OCI-LY1 (cell line): ENCODE data around the gene FNIP1.

ENCODE experiments used
- H2AFZ ChIP-seq: fragments of 200-600 bp; sonication (generic), shearing (Covaris generic); 2 replicates; pipeline ENCODE4 v1.6.0; 2014; ENCODE audit warnings: antibody characterized with exemption, mild to moderate bottlenecking, low read length
- H3F3A ChIP-seq: fragments of 200-600 bp; sonication (generic), shearing (Covaris generic); 2 replicates; pipeline ENCODE4 v1.6.0; 2014; ENCODE audit warnings: mild to moderate bottlenecking, antibody characterized with exemption, low read length, moderate library complexity; ENCODE audit not compliant: insufficient read depth
- H3K27ac ChIP-seq: fragments of 200-600 bp; sonication (generic); 2 replicates; pipeline ENCODE4 v1.5.1; 2014; ENCODE audit warnings: low read length, mixed run types, mild to moderate bottlenecking, low read depth; ENCODE audit not compliant: poor library complexity, severe bottlenecking
- H3K27me3 ChIP-seq: fragments of 200-600 bp; sonication (generic); 2 replicates; pipeline ENCODE4 v1.6.0; 2014; ENCODE audit warnings: antibody characterized with exemption, mild to moderate bottlenecking, low read length, moderate library complexity; ENCODE audit not compliant: insufficient read depth
- H3K36me3 ChIP-seq: fragments of 200-600 bp; sonication (generic); 2 replicates; pipeline ENCODE4 v1.6.1; 2014; ENCODE audit warnings: mild to moderate bottlenecking, antibody characterized with exemption, low read length, moderate library complexity, mixed read lengths; ENCODE audit not compliant: insufficient read depth
- H3K4me1 ChIP-seq: fragments of 200-600 bp; sonication (generic); 2 replicates; pipeline ENCODE4 v1.5.1; 2014; ENCODE audit warnings: mild to moderate bottlenecking, low read length, moderate library complexity; ENCODE audit not compliant: insufficient read depth, severe bottlenecking
- H3K4me2 ChIP-seq: fragments of 200-600 bp; sonication (generic), shearing (Covaris generic); 2 replicates; pipeline ENCODE4 v1.6.1; 2014; ENCODE audit warnings: low read length
- H3K4me3 ChIP-seq: fragments of 200-600 bp; sonication (generic); 2 replicates; pipeline ENCODE4 v1.5.1; 2014; ENCODE audit warnings: low read length, low read depth, mild to moderate bottlenecking, mixed read lengths; ENCODE audit not compliant: poor library complexity, severe bottlenecking
- H3K79me2 ChIP-seq: fragments of 200-600 bp; shearing (Covaris generic); 2 replicates; pipeline ENCODE4 v1.6.1; 2016; ENCODE audit warnings: mixed run types, low read length, mixed read lengths; ENCODE audit not compliant: insufficient read depth
- H3K9ac ChIP-seq: fragments of 200-600 bp; sonication (generic), shearing (Covaris generic); 2 replicates; pipeline ENCODE4 v1.6.1; 2014; ENCODE audit warnings: mild to moderate bottlenecking, low read length, mixed read lengths
- H3K9me2 ChIP-seq: fragments of 200-600 bp; sonication (generic), shearing (Covaris generic); 2 replicates; pipeline ENCODE4 v1.6.1; 2014; ENCODE audit warnings: low read depth, mild to moderate bottlenecking, low read length, mixed read lengths
- H3K9me3 ChIP-seq: fragments of 200-600 bp; shearing (Covaris generic); 2 replicates; pipeline ENCODE4 v1.6.1; 2014; ENCODE audit warnings: low read length, mixed read lengths
- H4K20me1 ChIP-seq: fragments of 200-600 bp; sonication (generic), shearing (Covaris generic); 2 replicates; pipeline ENCODE4 v1.6.0; 2016; ENCODE audit warnings: mild to moderate bottlenecking, low read length; ENCODE audit not compliant: insufficient read depth
- CTCF ChIP-seq: fragments of 200-600 bp; sonication (generic), shearing (Covaris generic); IDR thresholded peaks from 2 replicates; pipeline ENCODE4 v1.5.1; 2017; ENCODE audit warnings: mild to moderate bottlenecking, antibody characterized with exemption, low read length, moderate library complexity, mixed read lengths
- EZH2 ChIP-seq: fragments of 200-600 bp; sonication (generic), shearing (Covaris generic); IDR thresholded peaks from 2 replicates; pipeline ENCODE4 v1.8.0; 2017; ENCODE audit warnings: borderline replicate concordance, mixed run types, mild to moderate bottlenecking, antibody characterized with exemption, low read length, moderate library complexity, mixed read lengths

The FNIP1 gene

GRCh38 chr5:131639148-131639547, 157.7 kb downstream of the FNIP1 start:
- Histone ChIP-seq H3K4me2 (no peak overlapping the region), H4K20me1 (no peaks in the 10 kb centered on the region), H3K9ac (no peak overlapping the region), H2AFZ (no peak overlapping the region), H3K27ac (no peak overlapping the region), H3K79me2 (peaks cover 5% of the 10 kb centered on the region), H3K9me2 (no peaks in the 10 kb centered on the region), H3F3A (no peaks in the 10 kb centered on the region), H3K9me3 (no peaks in the 10 kb centered on the region), H3K4me1 (peaks cover 30% of the 10 kb centered on the region), H3K36me3 (peaks cover 4% of the 10 kb centered on the region; the same call in 1 of the 2 replicates), H3K27me3 (no peaks in the 10 kb centered on the region), H3K4me3 (no peak overlapping the region)
- TF ChIP-seq EZH2 (no peak), CTCF (no peak)

- Histone ChIP-seq H3K27ac (no peak overlapping the region), H3K9me3 (no peaks in the 10 kb centered on the region), H3K27me3 (no peaks in the 10 kb centered on the region), H4K20me1 (no peaks in the 10 kb centered on the region), H3K4me2 (no peak overlapping the region), H2AFZ (no peak overlapping the region), H3F3A (no peaks in the 10 kb centered on the region), H3K9me2 (no peaks in the 10 kb centered on the region), H3K9ac (no peak overlapping the region), H3K4me1 (peaks cover 35% of the 10 kb centered on the region), H3K4me3 (no peak overlapping the region), H3K36me3 (peaks cover 6% of the 10 kb centered on the region; the same call in 1 of the 2 replicates), H3K79me2 (peaks cover 20% of the 10 kb centered on the region)
- TF ChIP-seq EZH2, result no peak
- no peak for TF ChIP-seq CTCF
These were observed 159.1 kb downstream of the FNIP1 start for GRCh38 chr5:131637694-131638093.

- no peak for TF ChIP-seq EZH2
- TF ChIP-seq CTCF, result no peak
These were observed 160.9 kb downstream of the FNIP1 start for GRCh38 chr5:131635684-131636572.

More at GRCh38 chr5:131635684-131636572, 160.9 kb downstream of the FNIP1 start:
- Histone ChIP-seq H2AFZ (peak overlapping the region; percentile 43; the same call in 1 of the 2 replicates), H3K4me2 (peak overlapping the region; percentile 98), H3K4me1 (peaks cover 53% of the 10 kb centered on the region), H4K20me1 (no peaks in the 10 kb centered on the region), H3K36me3 (peaks cover 8% of the 10 kb centered on the region; the same call in 1 of the 2 replicates), H3K9me3 (no peaks in the 10 kb centered on the region), H3F3A (no peaks in the 10 kb centered on the region), H3K4me3 (peak overlapping the region; percentile 83), H3K9ac (peak overlapping the region; percentile 98), H3K9me2 (no peaks in the 10 kb centered on the region), H3K27me3 (no peaks in the 10 kb centered on the region), H3K27ac (peak overlapping the region; percentile 100), H3K79me2 (peaks cover 37% of the 10 kb centered on the region)
